OCI-LY3 (cell line): ENCODE data around the gene TMEM168.

Source experiments
- H2AFZ ChIP-seq: fragments of 200-600, 300-600 bp; shearing (Covaris generic); 2 replicates; pipeline ENCODE4 v1.6.0; 2014; ENCODE audit warnings: antibody characterized with exemption, low read depth, low read length
- H3K27ac ChIP-seq: fragments of 200-600, 300-600 bp; sonication (generic); 2 replicates; pipeline ENCODE4 v1.5.1; 2014; ENCODE audit warnings: mild to moderate bottlenecking, low read length, moderate library complexity, mixed read lengths
- H3K27me3 ChIP-seq: fragments of 200-600, 300-600 bp; sonication (generic); 2 replicates; pipeline ENCODE4 v1.6.1; 2014; ENCODE audit warnings: low read depth, low read length, mixed read lengths
- H3K36me3 ChIP-seq: fragments of 200-600, 300-600 bp; sonication (generic); replicated peaks from 2 replicates; pipeline ENCODE3; 2014; ENCODE audit warnings: low read depth, low read length, mixed read lengths
- H3K4me1 ChIP-seq: fragments of 300-600, 200-600 bp; sonication (generic); 2 replicates; pipeline ENCODE4 v1.6.1; 2014; ENCODE audit warnings: low read length, mixed read lengths
- H3K4me2 ChIP-seq: fragments of 200-600, 300-600 bp; sonication (generic); 2 replicates; pipeline ENCODE4 v1.6.1; 2014; ENCODE audit warnings: low read length, mixed read lengths
- H3K4me3 ChIP-seq: fragments of 300-600, 200-600 bp; sonication (generic); 2 replicates; pipeline ENCODE4 v1.5.1; 2014; ENCODE audit warnings: antibody characterized with exemption, mild to moderate bottlenecking, low read length, moderate library complexity
- H3K79me2 ChIP-seq: fragments of 300-600, 200-600 bp; shearing (Covaris generic); 2 replicates; pipeline ENCODE4 v1.6.1; 2014; ENCODE audit warnings: mild to moderate bottlenecking, low read length, mixed read lengths
- H3K9ac ChIP-seq: fragments of 300-600, 200-600 bp; shearing (Covaris generic); 2 replicates; pipeline ENCODE4 v1.6.0; 2014; ENCODE audit warnings: mild to moderate bottlenecking, low read length, moderate library complexity
- H3K9me3 ChIP-seq: fragments of 200-600, 300-600 bp; shearing (Covaris generic); 2 replicates; pipeline ENCODE4 v1.6.1; 2014; ENCODE audit warnings: low read length, mixed read lengths; ENCODE audit not compliant: insufficient read depth
- H4K20me1 ChIP-seq: fragments of 200-600, 300-600 bp; sonication (generic); 2 replicates; pipeline ENCODE4 v1.6.1; 2016; ENCODE audit warnings: low read length, mixed read lengths; ENCODE audit not compliant: insufficient read depth
- EZH2phosphoT487 ChIP-seq: fragments of 200-600 bp; shearing (Covaris generic); IDR thresholded peaks from 2 replicates; pipeline ENCODE4 v1.6.1; 2018; ENCODE audit warnings: antibody characterized with exemption, mixed run types, low read depth
- TF ChIP-seq, protein P1 (sequence below): fragments of 200-600, 300-600 bp; sonication (generic); IDR thresholded peaks from 2 replicates; pipeline ENCODE4 v1.5.1; 2014; ENCODE audit warnings: antibody characterized with exemption, low read length, low read depth

TMEM168 gene

DNA sequence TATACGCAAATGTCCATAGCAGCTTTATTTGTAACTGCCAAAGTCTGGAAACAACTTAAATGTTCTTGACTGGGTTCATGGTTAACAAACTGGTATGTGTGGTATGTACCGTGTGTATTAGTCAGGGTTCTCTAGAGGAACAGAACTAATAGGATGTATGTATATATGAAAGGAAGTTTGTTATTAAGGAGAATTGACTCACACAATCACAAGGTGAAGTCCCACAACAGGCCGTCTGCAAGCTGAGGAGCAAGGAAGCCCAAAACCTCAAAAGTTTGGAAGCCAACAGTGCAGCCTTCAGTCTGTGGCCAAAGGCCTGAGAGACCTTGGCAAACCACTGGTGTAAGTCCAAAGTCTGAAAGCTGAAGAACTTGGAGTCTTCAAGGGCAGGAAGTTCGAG is 66.8 kb downstream of the TMEM168 start:
- Histone ChIP-seq H3K4me2 (no peak overlapping the region), H4K20me1 (no peaks in the 10 kb centered on the region), H3K4me1 (peaks cover 4% of the 10 kb centered on the region), H3K9me3 (no peaks in the 10 kb centered on the region), H3K4me3 (no peak overlapping the region), H3K9ac (no peak overlapping the region), H3K79me2 (no peaks in the 10 kb centered on the region), H3K27ac (no peak overlapping the region), H3K27me3 (no peaks in the 10 kb centered on the region), H3K36me3 (no peaks in the 10 kb centered on the region), H2AFZ (no peak overlapping the region)
- TF ChIP-seq, protein P1, sequence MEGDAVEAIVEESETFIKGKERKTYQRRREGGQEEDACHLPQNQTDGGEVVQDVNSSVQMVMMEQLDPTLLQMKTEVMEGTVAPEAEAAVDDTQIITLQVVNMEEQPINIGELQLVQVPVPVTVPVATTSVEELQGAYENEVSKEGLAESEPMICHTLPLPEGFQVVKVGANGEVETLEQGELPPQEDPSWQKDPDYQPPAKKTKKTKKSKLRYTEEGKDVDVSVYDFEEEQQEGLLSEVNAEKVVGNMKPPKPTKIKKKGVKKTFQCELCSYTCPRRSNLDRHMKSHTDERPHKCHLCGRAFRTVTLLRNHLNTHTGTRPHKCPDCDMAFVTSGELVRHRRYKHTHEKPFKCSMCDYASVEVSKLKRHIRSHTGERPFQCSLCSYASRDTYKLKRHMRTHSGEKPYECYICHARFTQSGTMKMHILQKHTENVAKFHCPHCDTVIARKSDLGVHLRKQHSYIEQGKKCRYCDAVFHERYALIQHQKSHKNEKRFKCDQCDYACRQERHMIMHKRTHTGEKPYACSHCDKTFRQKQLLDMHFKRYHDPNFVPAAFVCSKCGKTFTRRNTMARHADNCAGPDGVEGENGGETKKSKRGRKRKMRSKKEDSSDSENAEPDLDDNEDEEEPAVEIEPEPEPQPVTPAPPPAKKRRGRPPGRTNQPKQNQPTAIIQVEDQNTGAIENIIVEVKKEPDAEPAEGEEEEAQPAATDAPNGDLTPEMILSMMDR = no peak
- TF ChIP-seq EZH2phosphoT487 = no peak

DNA sequence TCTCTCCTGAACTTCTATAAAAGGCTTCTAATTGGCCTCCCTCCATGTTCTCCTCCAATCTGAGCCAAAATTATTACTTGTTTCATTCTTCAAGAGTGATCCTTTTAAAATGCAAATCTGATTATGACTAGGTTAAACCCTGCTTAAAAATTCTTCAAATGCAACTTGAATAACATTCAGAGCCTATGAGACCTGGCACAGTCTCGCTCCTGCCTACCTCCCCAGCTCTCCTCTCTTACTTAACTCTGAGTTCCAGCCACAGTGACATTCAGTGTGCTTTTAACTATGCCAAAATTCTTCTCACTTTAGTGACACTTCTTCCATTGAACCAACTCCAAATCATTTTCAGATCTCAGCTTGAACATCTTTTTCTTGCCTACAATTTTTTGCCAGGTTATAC is 68.8 kb downstream of the TMEM168 start:
- no peaks in the 10 kb centered on the region for H3K36me3 ChIP-seq
- no peak overlapping the region for H2AFZ ChIP-seq
- H3K9me3 ChIP-seq = no peaks in the 10 kb centered on the region
- H3K4me2 ChIP-seq = no peak overlapping the region
- no peak for TF ChIP-seq EZH2phosphoT487
- TF ChIP-seq, protein P1 = no peak
- no peak overlapping the region for H3K4me3 ChIP-seq
- H4K20me1 ChIP-seq = no peaks in the 10 kb centered on the region
- H3K27ac ChIP-seq = no peak overlapping the region
- no peaks in the 10 kb centered on the region for H3K27me3 ChIP-seq
- no peak overlapping the region for H3K9ac ChIP-seq
- no peaks in the 10 kb centered on the region for H3K79me2 ChIP-seq
- peaks cover 4% of the 10 kb centered on the region for H3K4me1 ChIP-seq

DNA sequence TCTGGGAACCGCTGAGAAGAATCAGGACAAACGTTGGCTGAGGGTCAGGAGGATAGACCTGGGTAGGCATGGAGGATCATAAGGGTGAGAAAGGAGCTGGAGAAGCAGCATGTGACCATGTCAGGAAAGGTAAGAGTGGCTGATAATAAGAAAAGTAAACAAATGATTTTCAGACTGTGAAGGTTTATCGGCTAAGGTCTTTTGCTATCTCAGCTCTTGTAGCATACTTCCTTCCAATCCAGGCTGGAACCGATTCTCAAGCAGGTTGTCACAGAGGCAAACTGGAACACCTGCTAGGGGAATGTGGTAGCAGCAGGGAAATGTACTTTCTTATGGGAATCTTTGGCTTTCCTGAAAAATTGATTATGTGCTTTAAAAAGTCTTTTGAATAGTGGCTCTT is 74.7 kb downstream of the TMEM168 start:
- no peaks in the 10 kb centered on the region for H3K4me1 ChIP-seq
- no peak overlapping the region for H2AFZ ChIP-seq
- no peak for TF ChIP-seq EZH2phosphoT487
- TF ChIP-seq, protein P1 = no peak
- H3K4me2 ChIP-seq = no peak overlapping the region
- H4K20me1 ChIP-seq = no peaks in the 10 kb centered on the region
- no peaks in the 10 kb centered on the region for H3K79me2 ChIP-seq
- H3K9ac ChIP-seq = no peak overlapping the region
- H3K4me3 ChIP-seq = no peak overlapping the region
- H3K27me3 ChIP-seq = no peaks in the 10 kb centered on the region
- no peaks in the 10 kb centered on the region for H3K36me3 ChIP-seq
- H3K27ac ChIP-seq = no peak overlapping the region
- no peaks in the 10 kb centered on the region for H3K9me3 ChIP-seq

DNA sequence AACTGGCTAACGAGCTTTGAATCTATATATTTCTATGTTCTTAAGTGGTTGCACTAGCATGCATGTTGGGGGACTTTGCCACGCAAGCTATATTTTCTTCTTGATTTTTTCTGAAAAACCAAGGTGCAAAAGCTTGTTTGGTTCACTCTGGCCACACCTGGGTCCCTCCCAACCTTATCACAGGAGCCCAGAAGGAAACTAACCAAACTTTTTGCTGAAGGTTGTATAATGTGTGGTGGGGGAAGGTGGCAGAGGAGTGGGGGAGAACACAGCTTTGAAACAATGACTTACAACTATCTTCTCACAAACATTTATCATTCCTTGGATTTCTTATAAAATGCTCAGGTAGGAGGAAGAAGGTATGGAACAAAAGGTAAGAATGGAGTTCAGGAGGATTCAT is 75.3 kb downstream of the TMEM168 start:
- no peaks in the 10 kb centered on the region for H3K27me3 ChIP-seq
- TF ChIP-seq, protein P1 = no peak
- no peak for TF ChIP-seq EZH2phosphoT487

More for the DNA sequence above, 75.3 kb downstream of the TMEM168 start:
- Histone ChIP-seq H3K36me3 (no peaks in the 10 kb centered on the region), H3K79me2 (no peaks in the 10 kb centered on the region), H3K4me2 (no peak overlapping the region), H4K20me1 (no peaks in the 10 kb centered on the region), H3K4me3 (no peak overlapping the region), H3K4me1 (no peaks in the 10 kb centered on the region), H3K9me3 (no peaks in the 10 kb centered on the region), H2AFZ (no peak overlapping the region), H3K9ac (no peak overlapping the region), H3K27ac (no peak overlapping the region)
